ENCODE data around the gene FNDC8. TPM values are rescaled to one million over a fixed set of nuclear protein-coding genes. Genes with fewer than 3 reads are reported as not detected.
"Not testable (repeated sequence)": the region's sequence is repeated elsewhere in the genome, so short reads cannot be mapped to it uniquely, and the experiment has no call there.

The FNDC8 gene
- total RNA-seq, 5 donors from 2014 or later (not counting 1 experiment from before 2014, with no cell fraction given), result not detected

DNA sequence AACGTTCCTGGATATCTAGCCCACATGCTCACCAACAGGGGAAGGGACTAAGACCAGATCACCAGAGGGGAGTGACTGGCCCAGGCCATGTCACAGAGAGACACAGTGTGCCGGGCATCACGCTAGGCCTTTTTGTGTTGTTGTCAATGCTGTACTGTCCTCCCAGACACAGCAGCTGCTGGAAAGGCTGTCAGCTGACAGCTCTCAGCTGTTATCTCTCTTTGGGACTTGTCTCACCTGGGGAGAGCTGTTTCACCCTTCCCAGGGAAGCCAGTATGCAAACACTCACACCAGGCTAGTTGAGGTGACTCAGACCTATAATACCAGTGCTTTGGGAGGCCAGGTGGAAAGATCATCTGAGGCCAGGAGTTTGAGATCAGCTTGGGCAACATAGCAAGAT lies 45.6 kb downstream of the FNDC8 start:
- no peak overlapping the region for H3K27ac Mint-ChIP-seq

DNA sequence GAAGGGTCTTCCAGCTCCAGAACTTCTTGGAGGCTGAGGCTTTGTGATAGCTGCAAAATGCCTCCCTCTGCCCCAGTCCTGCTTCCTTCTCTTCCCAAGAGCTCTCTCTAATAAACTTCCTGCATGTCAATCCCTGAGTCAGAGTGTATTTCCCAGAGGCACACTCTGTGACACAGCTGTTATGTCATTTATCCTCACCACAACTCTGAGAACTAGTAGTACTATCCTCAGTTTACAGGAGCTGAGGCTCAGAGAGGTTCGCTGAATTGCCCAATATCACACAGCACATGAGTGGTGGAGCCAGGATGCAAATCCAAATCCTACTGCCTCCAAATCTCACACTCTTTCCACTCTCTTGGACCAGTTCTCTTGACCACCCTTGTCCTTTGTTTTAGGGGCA lies 46.3 kb downstream of the FNDC8 start:
- no peak overlapping the region for H3K4me3 ChIP-seq (ENCODE audit: control insufficient read depth in 1 of 2, extremely low read depth in 1 of 2, low read length in 1 of 2)
- no peak overlapping the region for H3K27ac ChIP-seq (ENCODE audit: low read length)
- H3K9me3 ChIP-seq, result no peaks in the 10 kb centered on the region
- Mint-ChIP-seq H3K36me3 (no peaks in the 10 kb centered on the region), H3K4me3 (no peak overlapping the region), H3K4me1 (peaks cover 29 to 40% (median 38%) of the 10 kb centered on the region in 3 donors), H3K27me3 (no peaks in the 10 kb centered on the region), H3K27ac (no peak overlapping the region), H3K9me3 (no peaks in the 10 kb centered on the region)
- DNase-seq (no peak), ATAC-seq (replicated peaks in 1 of 4) (no peak)
- H3K27me3 ChIP-seq (replicated peaks in 1 of 2; ENCODE audit: control insufficient read depth in 2 of 2, extremely low read depth in 1 of 2, insufficient read depth in 2 of 2, low read length in 1 of 2), result no peaks in the 10 kb centered on the region
- no CpG with 5 or more reads among the region's 1 CpG for WGBS (ENCODE audit: insufficient coverage)
- ChIA-PET POLR2A (interaction anchor here (0.6 to 1.1 kb wide), 5 partner anchors 8 to 424 kb away, joined by 3 to 6 read pairs (median 4); no protein-coding TSS in a partner anchor), CTCF (interaction anchor here in 1 of 2 donors (0.7 kb wide), 1 partner anchor 47 kb away, joined by 4 read pairs; no protein-coding TSS in a partner anchor)
- H3K36me3 ChIP-seq (ENCODE audit: control insufficient read depth in 2 of 2, extremely low read depth in 1 of 2, insufficient read depth in 1 of 2, low read length in 1 of 2), result no peaks in the 10 kb centered on the region
- peaks cover 15 to 45% of the 10 kb centered on the region in 2 experiments for H3K4me1 ChIP-seq (ENCODE audit: control insufficient read depth in 1 of 2, extremely low read depth in 1 of 2, insufficient read depth in 2 of 2, low read length in 2 of 2)

More for the DNA sequence above, 45.6 kb downstream of the FNDC8 start:
- Histone ChIP-seq H3K27me3 (replicated peaks in 1 of 2; ENCODE audit: control insufficient read depth in 2 of 2, extremely low read depth in 1 of 2, insufficient read depth in 2 of 2, low read length in 1 of 2) (no peaks in the 10 kb centered on the region), H3K4me3 (ENCODE audit: control insufficient read depth in 1 of 2, extremely low read depth in 1 of 2, low read length in 1 of 2) (no peak overlapping the region), H3K27ac (ENCODE audit: low read length) (no peak overlapping the region), H3K4me1 (ENCODE audit: control insufficient read depth in 1 of 2, extremely low read depth in 1 of 2, insufficient read depth in 2 of 2, low read length in 2 of 2) (peaks cover 14 to 45% of the 10 kb centered on the region in 2 experiments), H3K9me3 (no peaks in the 10 kb centered on the region), H3K36me3 (ENCODE audit: control insufficient read depth in 2 of 2, extremely low read depth in 1 of 2, insufficient read depth in 1 of 2, low read length in 1 of 2) (no peaks in the 10 kb centered on the region)
- 68% methylated on average over 3 of the region's 3 CpGs for WGBS (ENCODE audit: insufficient coverage)
- Mint-ChIP-seq H3K36me3 (no peaks in the 10 kb centered on the region), H3K4me3 (no peak overlapping the region), H3K9me3 (no peaks in the 10 kb centered on the region), H3K27me3 (no peaks in the 10 kb centered on the region), H3K4me1 (peaks cover 35 to 41% (median 39%) of the 10 kb centered on the region in 3 donors)
- CTCF ChIA-PET, result no interaction called here
- POLR2A ChIA-PET, result interaction anchor here (0.6 to 1.1 kb wide), 4 partner anchors 14 to 425 kb away, joined by 3 to 6 read pairs (median 4); no protein-coding TSS in a partner anchor
- no peak for DNase-seq
- no peak for ATAC-seq (replicated peaks in 1 of 4)

DNA sequence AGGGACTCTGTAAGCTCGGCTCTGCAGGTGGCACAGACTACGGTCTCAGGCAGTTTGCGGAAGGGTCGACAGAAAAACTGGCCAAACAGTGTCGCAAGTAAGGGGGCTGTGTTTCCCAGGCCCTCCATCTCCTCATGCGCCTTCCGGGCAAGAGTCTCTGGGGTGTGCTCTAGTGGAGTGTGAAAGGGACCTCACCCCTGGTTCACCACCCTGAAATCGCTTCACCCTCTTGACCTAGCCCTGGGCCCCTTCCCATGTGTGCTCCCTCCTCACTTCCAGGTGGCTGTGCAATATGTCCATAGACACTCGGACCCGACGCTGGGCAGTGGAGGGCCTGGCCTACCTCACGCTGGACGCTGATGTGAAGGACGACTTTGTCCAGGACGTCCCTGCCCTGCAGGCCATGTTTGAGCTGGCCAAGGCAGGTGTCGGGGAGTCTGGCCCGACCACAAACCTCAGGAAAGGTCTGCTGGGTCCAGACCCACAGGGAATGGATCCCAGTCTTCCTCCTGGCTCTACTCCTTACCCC lies 48.5 kb downstream of the FNDC8 start:
- WGBS (ENCODE audit: insufficient coverage), result 95% methylated on average over 14 of the region's 17 CpGs
- Mint-ChIP-seq H3K4me1 (peaks cover 39 to 47% (median 39%) of the 10 kb centered on the region in 3 donors), H3K4me3 (no peak overlapping the region), H3K36me3 (no peaks in the 10 kb centered on the region), H3K9me3 (no peaks in the 10 kb centered on the region), H3K27me3 (no peaks in the 10 kb centered on the region), H3K27ac (no peak overlapping the region)
- ChIA-PET CTCF (interaction anchor here in 1 of 2 donors (0.6 to 1.4 kb wide), 4 partner anchors 21 to 422 kb away, joined by 3 to 4 read pairs (median 4); no protein-coding TSS in a partner anchor), POLR2A (interaction anchor here in 1 of 2 donors (0.6 kb wide), 1 partner anchor 417 kb away, joined by 3 read pairs; no protein-coding TSS in a partner anchor)
- Histone ChIP-seq H3K9me3 (no peaks in the 10 kb centered on the region), H3K4me1 (ENCODE audit: control insufficient read depth in 1 of 2, extremely low read depth in 1 of 2, insufficient read depth in 2 of 2, low read length in 2 of 2) (peaks cover 13 to 29% of the 10 kb centered on the region in 2 experiments), H3K36me3 (ENCODE audit: control insufficient read depth in 2 of 2, extremely low read depth in 1 of 2, insufficient read depth in 1 of 2, low read length in 1 of 2) (no peaks in the 10 kb centered on the region), H3K27ac (ENCODE audit: low read length) (no peak overlapping the region), H3K27me3 (replicated peaks in 1 of 2; ENCODE audit: control insufficient read depth in 2 of 2, extremely low read depth in 1 of 2, insufficient read depth in 2 of 2, low read length in 1 of 2) (no peaks in the 10 kb centered on the region), H3K4me3 (ENCODE audit: control insufficient read depth in 1 of 2, extremely low read depth in 1 of 2, low read length in 1 of 2) (no peak overlapping the region)
- DNase-seq, result no peak
- no peak for ATAC-seq (replicated peaks in 1 of 4)

DNA sequence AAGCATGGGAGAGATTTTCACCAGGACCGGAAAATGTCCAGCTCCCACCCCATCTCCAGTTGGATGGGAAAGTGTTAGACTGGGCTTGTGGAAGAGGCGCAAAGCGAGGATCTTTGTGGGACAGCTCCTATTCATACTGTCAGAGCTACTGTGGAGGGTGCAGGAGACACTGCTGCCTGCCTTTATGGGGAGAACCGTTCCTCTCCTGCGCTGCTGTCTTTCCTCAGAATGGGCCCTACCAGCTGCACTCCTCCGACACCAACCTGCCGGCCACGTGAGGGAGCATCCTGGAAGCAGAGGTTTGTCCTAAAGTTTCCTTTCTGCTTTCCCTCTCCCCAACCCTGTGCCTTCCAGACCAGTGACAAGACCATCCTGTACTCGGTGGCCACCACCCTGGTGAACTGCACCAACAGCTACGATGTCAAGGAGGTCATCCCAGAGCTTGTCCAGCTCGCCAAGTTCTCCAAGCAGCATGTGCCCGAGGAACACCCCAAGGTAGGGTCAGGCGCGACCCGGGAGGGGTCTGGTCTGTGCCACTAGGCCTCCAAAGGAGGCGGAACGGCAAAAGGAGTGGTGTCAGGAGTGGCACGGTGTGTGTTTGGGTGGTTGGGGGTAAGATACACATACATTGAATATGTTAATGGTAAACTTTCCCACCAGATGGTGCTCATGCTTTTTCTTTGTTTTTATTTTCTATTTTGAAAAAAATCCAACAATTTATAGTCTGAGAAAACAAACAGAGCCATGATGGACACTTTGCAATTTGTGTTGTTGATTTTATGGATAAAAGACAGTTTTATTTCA lies 49.8 kb downstream of the FNDC8 start:
- Mint-ChIP-seq H3K27ac (peak overlapping the region; percentile 76 to 83), H3K27me3 (no peaks in the 10 kb centered on the region), H3K4me3 (peak overlapping the region; percentile 48 to 58 (median 51)), H3K9me3 (no peaks in the 10 kb centered on the region), H3K36me3 (no peaks in the 10 kb centered on the region), H3K4me1 (peaks cover 44 to 53% (median 44%) of the 10 kb centered on the region in 3 donors)
- Histone ChIP-seq H3K4me1 (ENCODE audit: control insufficient read depth in 1 of 2, extremely low read depth in 1 of 2, insufficient read depth in 2 of 2, low read length in 2 of 2) (peaks cover 15 to 28% of the 10 kb centered on the region in 2 experiments), H3K36me3 (ENCODE audit: control insufficient read depth in 2 of 2, extremely low read depth in 1 of 2, insufficient read depth in 1 of 2, low read length in 1 of 2) (no peaks in the 10 kb centered on the region), H3K27ac (ENCODE audit: low read length) (peak overlapping the region; percentile 55), H3K9me3 (no peaks in the 10 kb centered on the region), H3K4me3 (ENCODE audit: control insufficient read depth in 1 of 2, extremely low read depth in 1 of 2, low read length in 1 of 2) (peak overlapping the region in 1 of 2 donors; percentile 28), H3K27me3 (replicated peaks in 1 of 2; ENCODE audit: control insufficient read depth in 2 of 2, extremely low read depth in 1 of 2, insufficient read depth in 2 of 2, low read length in 1 of 2) (no peaks in the 10 kb centered on the region)
- CTCF ChIA-PET, result interaction anchor here (0.6 to 1.4 kb wide), 10 partner anchors 22 to 424 kb away, joined by 3 to 8 read pairs (median 4); no protein-coding TSS in a partner anchor
- ATAC-seq (replicated peaks in 1 of 4), result peak; percentile 59 to 82 (median 70)
- WGBS (ENCODE audit: insufficient coverage), result 85% methylated on average over 14 of the region's 18 CpGs
- DNase-seq, result peak in 20 of 35 experiments; percentile 9 to 67 (median 19)
- POLR2A ChIA-PET, result no interaction called here

GRCh38 chr17:35171834-35172233 lies 50.4 kb downstream of the FNDC8 start:
- no peaks in the 10 kb centered on the region for H3K27me3 Mint-ChIP-seq
- Histone ChIP-seq H3K27me3 (replicated peaks in 1 of 2; ENCODE audit: control insufficient read depth in 2 of 2, extremely low read depth in 1 of 2, insufficient read depth in 2 of 2, low read length in 1 of 2) (no peaks in the 10 kb centered on the region), H3K27ac (ENCODE audit: low read length) (peak overlapping the region; percentile 55), H3K36me3 (ENCODE audit: control insufficient read depth in 2 of 2, extremely low read depth in 1 of 2, insufficient read depth in 1 of 2, low read length in 1 of 2) (no peaks in the 10 kb centered on the region), H3K4me3 (ENCODE audit: control insufficient read depth in 1 of 2, extremely low read depth in 1 of 2, low read length in 1 of 2) (peak overlapping the region in 1 of 2 donors; percentile 28), H3K4me1 (ENCODE audit: control insufficient read depth in 1 of 2, extremely low read depth in 1 of 2, insufficient read depth in 2 of 2, low read length in 2 of 2) (peaks cover 18 to 34% of the 10 kb centered on the region in 2 experiments), H3K9me3 (no peaks in the 10 kb centered on the region)
- peak in 4 of 35 experiments; percentile 12 to 62 (median 22) for DNase-seq
- ATAC-seq (replicated peaks in 1 of 4), result peak; percentile 33 to 77 (median 49)
- peak overlapping the region; percentile 76 to 83 for H3K27ac Mint-ChIP-seq
- WGBS (ENCODE audit: insufficient coverage), result no CpG with 5 or more reads among the region's 2 CpGs
- ChIA-PET POLR2A (no interaction called here), CTCF (interaction anchor here in 1 of 2 donors (1.0 kb wide), 1 partner anchor 362 kb away, joined by 5 read pairs; no protein-coding TSS in a partner anchor)
- no peaks in the 10 kb centered on the region for H3K36me3 Mint-ChIP-seq
- H3K4me1 Mint-ChIP-seq, result peaks cover 47 to 56% (median 47%) of the 10 kb centered on the region in 3 donors
- no peaks in the 10 kb centered on the region for H3K9me3 Mint-ChIP-seq
- H3K4me3 Mint-ChIP-seq, result peak overlapping the region; percentile 48 to 58 (median 51)

DNA sequence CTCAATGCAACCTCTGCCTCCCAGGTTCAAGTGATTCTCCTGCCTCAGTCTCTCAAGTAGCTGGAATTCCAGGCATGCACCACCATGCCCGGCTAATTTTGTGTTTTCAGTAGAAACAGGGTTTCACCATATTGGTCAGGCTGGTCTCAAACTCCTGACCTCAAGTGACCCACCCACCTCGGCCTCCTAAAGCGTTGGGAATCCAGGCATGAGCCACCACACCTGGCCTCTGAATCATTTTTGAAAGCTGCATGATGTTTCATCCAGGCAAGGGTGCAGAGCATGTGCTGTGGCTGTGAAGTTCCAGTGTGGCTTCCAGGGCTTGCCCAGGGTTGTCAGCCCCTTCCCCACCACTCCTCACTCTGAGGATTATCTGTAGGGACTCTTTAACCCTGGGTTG lies 50.9 kb downstream of the FNDC8 start:
- H3K9me3 Mint-ChIP-seq; H3K27me3 ChIP-seq (replicated peaks in 1 of 2; ENCODE audit: control insufficient read depth in 2 of 2, extremely low read depth in 1 of 2, insufficient read depth in 2 of 2, low read length in 1 of 2); H3K4me3 ChIP-seq (ENCODE audit: control insufficient read depth in 1 of 2, extremely low read depth in 1 of 2, low read length in 1 of 2); ATAC-seq (replicated peaks in 1 of 4); H3K36me3 ChIP-seq (ENCODE audit: control insufficient read depth in 2 of 2, extremely low read depth in 1 of 2, insufficient read depth in 1 of 2, low read length in 1 of 2); H3K27me3 Mint-ChIP-seq; H3K9me3 ChIP-seq; H3K36me3 Mint-ChIP-seq: not testable (repeated sequence)
- POLR2A ChIA-PET, result interaction anchor here in 1 of 2 donors (0.6 kb wide), 1 partner anchor 28 kb away, joined by 3 read pairs; no protein-coding TSS in a partner anchor
- peaks cover 20 to 39% of the 10 kb centered on the region in 2 experiments for H3K4me1 ChIP-seq (ENCODE audit: control insufficient read depth in 1 of 2, extremely low read depth in 1 of 2, insufficient read depth in 2 of 2, low read length in 2 of 2)
- CTCF ChIA-PET, result interaction anchor here (0.6 to 0.7 kb wide), 2 partner anchors 167 to 316 kb away, joined by 3 read pairs; no protein-coding TSS in a partner anchor
- Mint-ChIP-seq H3K4me1 (peaks cover 52 to 60% (median 52%) of the 10 kb centered on the region in 3 donors), H3K4me3 (peak overlapping the region in 1 of 3 donors; percentile 37), H3K27ac (peak overlapping the region; percentile 58 to 70)
- 92% methylated on average over 3 of the region's 3 CpGs for WGBS (ENCODE audit: insufficient coverage)
- peak overlapping the region; percentile 55 for H3K27ac ChIP-seq (ENCODE audit: low read length)
- DNase-seq, result peak in 1 of 35 experiments; percentile 10
